CD4-positive, alpha-beta T cell treated with Interleukin-4 for 1 hour (primary cell): ENCODE results near the gene SERPINB13.
"Not testable (repeated sequence)": the region's sequence is repeated elsewhere in the genome, so short reads cannot be mapped to it uniquely, and the experiment has no call there.

Experiments
- DNase-seq, 2 donors: peaks; one replicate each; pipeline ENCODE4 v3.0.0-alpha.2; 2020 to 2022

The SERPINB13 gene

DNA sequence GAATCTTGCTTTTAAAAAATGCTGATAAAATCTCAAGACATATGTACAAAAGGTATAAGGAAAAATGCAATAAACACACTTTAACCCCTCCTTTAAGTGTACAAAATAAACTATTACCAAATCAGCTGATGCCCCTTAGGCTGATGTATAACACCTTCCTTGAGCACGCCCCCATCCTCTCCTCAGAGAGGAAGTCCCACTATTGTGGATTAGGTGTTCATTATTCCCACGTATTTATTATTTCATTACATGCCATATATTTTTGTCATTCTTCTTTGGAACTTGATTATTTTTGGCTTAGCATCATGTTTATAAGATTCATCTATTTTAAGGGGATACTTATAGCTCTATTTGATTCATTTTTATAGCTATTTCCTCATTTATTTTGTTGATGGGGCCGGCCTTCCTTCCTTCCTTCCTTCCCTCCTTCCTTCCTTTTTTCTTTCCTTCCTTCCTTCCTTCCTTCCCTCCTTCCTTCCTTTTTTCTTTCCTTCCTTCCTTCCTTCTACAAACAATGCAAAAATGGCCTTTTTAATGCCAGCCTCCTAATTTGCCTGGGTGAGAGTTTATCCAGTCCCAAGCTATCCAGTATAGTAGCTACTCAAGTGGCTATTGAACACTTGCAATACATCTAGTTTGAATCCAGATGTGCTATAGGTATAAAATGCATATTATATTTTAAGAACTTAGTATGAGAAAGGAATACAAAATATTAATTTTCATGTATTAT, 4.0 kb downstream of the SERPINB13 start:
- no peak for DNase-seq

DNA sequence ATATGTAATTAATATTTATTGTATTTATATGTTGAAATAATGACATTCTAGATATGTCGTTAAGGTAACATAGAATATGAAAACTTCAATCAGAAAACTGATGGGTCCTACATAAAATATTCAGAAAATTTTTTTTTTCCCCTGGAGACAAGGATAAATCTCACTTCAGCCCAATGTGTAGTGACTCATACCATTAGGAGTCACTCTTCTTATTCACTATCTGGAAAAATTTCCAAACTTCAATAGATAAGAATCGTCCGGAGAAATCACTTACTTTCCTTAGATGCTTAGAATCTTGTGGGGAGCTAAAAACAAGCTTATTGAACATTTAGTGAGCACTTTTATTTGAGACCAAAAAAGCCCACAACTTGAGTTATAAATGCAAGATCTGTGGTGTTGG, 4.6 kb downstream of the SERPINB13 start:
- no peak for DNase-seq

DNA sequence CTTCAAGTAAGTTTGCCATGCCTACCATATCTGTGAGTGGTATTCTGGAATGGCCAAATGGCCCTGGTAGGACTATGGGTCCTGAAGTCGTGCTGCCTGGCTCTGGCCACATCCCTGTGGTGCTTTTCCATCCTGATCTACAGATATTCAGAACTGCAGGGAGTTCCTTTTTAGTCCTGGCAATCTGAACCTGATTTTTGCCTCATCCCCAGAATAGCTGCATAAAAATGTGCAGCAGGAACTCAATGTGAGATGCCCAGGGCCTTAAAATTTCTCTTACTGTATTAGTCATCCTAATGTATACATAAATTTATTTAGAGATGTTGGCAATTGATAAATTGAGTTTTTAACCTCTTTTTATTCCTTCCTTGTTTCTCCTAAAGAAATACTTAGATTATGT, 5.3 kb downstream of the SERPINB13 start:
- DNase-seq: no peak

DNA sequence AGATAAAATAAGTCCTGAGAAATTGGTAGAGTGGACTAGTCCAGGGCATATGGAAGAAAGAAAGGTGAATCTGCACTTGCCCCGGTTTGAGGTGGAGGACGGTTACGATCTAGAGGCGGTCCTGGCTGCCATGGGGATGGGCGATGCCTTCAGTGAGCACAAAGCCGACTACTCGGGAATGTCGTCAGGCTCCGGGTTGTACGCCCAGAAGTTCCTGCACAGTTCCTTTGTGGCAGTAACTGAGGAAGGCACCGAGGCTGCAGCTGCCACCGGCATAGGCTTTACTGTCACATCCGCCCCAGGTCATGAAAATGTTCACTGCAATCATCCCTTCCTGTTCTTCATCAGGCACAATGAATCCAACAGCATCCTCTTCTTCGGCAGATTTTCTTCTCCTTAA, 9.8 kb downstream of the SERPINB13 start:
- DNase-seq: no peak

DNA sequence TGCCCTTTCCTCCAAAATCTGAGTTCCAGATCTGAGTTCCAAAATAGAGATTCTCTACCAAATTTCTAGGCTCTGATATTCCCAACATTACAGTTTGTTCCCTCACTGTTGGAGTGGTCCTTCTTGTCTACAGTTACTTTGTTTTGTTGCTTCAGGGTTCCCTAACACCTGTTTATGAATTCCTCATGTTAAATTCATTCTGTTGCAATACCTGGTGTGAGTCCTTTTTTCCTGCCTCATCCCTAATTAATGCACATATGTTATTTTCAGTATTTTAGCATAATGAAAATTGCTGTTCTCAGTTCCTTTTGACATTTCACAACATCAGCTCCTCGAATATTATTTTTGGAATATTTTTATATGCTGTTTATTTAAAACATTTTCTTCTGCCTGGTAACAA, 16.2 kb downstream of the SERPINB13 start:
- no peak for DNase-seq

DNA sequence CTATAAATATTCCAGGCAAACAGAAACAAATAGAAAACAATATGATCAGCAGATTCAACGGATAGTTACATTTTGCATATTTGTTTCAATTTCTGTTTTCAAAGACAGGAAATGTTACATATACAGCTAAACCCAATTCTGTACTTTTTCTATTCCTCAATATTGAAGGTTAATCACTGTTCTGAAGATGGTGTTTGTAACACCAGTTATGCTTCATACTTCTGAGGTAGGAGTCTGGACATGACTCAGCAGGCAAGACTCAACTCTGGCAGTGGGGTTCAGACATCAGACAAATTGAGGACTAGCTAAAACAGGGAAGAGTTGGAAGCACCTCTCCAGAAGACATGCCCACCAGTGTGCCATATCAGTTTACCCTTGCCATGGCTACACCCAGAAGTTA, 16.6 kb downstream of the SERPINB13 start:
- no peak for DNase-seq

DNA sequence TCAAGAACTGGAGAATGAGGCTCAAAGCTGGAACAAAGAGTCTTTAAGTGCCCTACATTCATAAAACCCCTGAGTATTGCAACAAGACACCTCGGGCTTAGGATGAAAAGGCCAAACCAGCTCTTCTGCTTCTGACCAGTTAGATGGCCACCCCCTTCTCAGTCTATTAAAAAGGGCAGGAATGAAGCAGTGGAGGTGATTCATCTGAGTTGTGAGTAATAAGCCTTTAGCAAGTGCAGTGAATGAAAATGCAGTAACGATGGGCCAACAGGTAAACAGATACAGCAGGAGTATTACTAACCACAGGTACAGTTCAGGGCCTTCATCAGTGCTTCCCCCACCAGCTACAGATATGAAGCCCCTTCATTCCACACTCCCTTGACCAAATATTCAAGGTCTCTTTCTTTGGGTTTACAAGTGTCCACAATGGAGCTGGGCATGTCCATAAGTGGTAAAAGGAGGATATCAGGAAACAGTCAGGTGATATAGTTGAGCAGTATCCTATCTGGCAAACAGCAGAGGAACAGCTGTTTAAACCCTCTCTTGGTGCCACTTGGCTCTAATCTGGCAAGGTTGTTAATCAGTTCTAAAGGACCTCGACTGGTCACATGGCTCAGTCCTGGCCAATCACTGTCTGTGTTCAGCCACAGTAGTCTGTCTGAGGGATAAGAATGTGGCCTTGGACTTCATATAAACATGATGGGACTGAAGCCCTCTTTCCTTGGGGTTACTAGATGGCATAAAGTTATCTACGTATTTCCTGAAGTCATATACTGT, 17.8 kb downstream of the SERPINB13 start:
- DNase-seq: no peak

DNA sequence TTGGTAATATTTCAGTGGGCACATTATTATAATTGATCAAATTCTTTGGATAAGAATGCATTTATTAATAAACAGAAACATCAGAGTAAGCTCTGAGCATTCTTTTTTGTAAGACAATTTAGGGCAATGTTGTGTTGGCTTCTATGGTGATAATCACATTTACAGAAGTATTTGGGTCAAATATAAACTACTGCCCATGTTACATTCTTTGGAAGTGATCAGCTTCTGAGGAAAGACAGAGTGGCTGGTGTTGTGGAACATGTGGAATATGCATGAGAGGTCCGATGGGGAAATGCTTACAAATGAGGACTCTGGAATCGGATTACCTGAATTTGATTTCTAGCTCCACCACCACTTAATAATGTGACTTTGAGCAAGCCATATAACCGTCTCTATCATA, 19.4 kb downstream of the SERPINB13 start:
- DNase-seq: no peak

DNA sequence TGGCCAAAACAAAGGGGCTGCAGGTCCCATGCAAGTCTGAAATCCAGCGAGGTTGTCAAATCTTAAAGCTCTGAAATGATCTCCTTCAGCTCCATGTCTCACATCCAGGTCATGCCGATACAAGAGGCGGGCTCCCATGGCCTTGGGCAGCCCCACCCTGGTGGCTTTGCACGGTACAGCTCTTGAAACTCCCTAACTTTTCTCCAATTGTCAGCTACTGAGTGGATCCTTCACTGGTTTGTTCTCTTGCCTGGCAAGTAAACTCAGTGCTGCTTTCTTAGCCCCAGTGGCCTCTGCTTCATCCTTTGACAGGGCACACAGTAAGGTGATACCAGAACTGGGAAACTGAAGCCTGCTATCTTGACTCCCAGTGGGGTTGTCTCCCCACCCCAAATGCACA, 26.3 kb downstream of the SERPINB13 start:
- DNase-seq: no peak

DNA sequence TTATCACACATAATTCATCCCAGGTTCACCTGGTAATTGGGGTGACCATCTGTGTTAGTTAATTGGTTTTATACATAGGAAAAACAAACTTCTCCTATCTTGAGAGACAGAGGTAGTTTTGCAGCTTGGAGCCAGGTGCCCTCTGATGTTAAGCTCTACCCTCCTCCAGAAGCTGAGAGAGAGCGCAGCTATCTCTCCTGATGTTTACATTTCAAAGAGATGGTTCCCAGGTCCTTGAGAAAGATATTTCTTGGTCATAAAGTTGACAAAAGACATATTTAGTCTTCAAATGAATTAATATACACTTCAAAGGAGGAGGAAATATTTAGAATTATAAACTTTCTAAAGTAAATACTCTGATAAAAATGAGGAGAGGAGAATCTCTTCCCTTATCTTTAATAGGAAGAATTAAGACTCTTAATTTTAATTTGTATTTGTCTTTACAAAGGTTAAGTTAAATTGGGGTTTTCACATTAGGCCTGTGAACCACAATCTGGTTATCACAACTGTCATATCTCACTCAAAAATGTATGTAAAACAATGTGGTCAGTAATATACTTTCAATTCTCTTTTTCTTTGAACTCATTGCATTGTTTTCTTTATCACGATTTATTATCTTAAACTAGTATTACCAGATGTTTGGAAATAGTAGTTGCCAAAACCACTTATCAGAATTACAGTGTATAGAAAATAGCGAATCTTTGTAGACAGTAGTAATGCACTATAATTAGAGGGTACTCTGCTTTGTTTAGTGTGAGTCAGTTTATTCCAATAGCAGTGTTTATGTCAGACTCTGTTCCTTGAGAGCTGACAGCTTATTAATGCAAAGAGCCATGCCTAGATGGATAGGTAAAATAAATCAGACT, 30.1 kb downstream of the SERPINB13 start:
- no peak for DNase-seq

DNA sequence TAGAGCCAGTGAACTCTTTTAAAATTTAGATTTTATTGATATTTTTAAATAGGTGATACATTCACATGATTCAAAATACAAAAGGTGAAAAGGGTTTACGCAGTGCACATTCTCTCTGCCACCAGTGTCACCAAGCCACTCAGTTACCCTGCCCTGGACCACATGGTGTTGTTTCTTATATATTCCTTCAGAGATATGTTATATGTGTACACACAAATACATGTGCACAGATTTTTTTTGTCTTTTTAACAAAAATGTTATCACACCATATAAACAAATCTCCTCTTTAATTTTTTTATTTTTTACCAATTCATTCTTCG, 30.7 kb downstream of the SERPINB13 start:
- DNase-seq: no peak

DNA sequence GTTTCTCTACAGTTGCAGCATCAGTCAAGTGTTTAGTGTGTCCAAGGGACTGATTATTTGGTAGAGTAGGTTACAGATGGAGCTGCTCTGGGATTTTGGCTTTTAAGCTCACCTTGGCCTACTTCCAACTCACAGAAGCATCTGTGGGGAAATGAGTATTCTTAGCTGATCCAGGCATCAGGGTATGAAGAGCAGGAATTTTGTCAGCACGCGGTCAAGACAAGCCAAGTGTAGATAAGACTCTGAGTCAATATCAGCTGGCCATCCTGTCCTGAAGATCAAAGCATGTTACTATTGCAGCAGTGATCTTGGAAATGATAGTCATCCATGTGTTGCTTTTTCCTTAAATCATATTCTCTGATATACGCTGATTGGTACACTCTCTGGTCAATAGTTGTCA, 32.5 kb downstream of the SERPINB13 start:
- DNase-seq: no peak

DNA sequence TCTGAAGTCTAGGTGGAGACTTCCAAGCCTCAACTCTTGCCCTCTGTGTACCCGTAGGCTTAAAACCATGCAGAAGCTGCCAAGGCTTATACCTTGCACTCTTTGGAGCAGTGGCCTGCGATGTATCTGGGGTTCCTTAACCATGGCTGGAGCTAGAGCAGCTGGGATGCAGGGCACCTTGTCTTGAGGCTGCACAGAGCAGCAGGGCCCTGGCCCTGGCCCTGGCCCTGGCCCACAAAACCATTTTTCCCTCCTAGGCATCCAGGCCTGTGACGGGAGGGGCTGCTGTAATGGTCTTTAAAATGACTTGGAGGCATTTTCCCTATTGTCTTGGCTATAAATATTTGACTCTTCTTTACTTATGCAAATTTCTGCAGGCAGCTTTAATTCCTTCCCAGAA, 37.7 kb downstream of the SERPINB13 start:
- no peak for DNase-seq

DNA sequence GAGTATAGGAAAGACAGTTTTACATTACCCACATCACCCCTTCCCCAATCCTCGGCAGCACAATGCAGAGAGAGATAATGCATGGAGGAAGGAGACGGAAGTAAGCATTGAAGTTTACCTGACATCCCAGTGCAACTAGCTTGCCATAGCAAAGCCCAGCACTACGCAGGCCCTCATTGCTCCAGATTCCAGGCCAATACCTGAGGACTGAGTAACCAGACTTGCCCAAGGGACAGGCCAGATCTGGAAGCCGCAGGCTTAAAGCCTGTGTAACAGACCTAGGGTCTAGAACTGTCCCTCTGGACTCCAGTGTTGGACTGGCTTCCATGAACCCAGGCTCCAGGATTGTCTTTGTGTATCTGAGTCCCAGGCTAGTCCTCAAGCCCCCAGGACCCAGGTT, 39.3 kb downstream of the SERPINB13 start:
- DNase-seq: no peak

DNA sequence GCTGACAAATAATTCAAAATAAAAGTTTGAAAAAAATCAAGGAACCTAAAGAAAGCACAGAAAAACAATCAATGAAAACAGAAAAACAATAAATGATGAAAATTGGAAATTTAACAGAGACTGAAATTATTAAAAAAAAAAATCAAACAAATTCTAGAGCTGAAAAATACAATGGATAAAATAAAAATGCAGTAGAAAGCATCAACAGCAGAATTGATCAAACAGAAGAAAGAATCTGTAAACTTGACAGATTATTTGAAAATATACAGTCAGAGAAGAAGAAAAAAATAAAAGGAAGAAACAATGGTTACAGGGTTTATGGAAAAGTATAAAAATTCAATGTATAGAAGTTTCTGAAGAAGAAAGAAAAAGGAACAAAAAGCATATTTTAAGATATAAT, 40.7 kb downstream of the SERPINB13 start:
- DNase-seq: no peak

DNA sequence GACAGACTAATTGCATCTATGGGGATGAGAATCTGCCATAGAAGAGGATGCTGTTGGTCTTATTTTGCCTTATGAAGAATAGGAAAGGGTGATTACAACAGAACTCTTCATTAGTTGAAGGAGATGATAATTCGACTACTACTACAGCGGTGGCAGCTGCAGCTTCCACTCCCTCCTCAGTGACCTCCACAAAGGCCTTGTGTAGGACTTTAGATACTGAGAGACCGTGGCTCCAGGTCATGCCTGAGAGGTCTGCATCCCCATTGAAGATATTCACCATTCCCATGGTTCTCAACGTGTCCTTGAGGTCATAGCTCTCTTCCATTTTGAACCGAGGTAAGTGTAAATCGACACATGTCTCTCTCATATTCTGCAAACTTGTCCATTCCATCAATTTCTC, 50.6 kb downstream of the SERPINB13 start:
- DNase-seq: no peak

DNA sequence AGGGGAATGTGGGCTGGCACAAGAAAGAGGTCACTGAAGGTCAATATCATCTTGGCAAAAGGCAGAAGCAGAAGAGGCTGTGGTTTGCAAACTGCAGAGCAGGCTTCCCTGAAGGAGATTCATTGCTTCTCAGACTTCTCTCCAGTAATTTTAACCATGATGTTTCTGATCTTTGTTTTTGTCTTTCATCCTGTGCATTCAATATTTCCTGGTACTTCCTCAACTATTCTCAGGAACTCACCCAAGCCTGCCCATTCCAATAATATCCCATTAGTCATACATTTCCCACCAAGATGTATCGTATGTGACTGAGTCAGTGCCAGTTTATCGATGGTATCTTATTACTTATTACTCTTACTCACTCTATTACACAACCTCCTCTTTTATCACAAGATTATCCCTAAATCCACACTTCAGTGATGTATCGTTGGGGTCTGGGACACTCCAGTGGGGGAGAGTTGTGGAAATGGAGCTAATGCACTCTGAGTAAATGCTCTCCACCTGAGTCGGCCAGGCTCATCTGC, 54.1 kb downstream of the SERPINB13 start:
- DNase-seq: not testable (repeated sequence)

DNA sequence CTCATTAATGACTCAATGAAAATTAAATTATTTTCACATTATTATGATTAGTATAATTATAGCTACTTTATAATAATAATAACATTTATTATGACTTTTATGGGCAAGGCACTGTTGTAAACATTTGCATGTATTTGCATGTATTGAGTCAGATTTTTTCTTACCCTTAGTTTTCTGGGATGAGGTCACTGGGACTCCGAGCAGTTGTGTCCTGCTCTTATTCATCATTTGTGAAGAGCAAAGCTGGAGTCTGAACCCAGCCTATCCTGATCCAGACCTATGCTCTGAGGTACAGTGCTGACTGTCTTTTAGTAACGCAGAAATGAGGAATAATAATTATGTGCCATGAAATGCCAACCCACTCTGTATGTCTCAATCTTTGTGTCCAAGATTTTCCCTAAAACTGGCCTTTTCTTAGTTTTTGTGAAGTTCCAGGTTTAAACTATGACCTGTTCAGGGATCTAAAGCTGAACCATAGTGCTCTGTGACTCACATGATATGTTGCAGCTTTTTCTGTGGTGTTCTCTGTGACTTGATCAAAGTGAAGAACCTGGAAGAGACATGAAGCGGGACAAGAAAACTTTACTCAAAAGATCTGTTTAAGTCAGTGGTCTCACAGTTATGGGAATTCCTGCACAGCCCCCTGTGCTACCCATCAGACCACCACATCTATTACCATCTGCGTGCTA, 55.7 kb downstream of the SERPINB13 start:
- not testable (repeated sequence) for DNase-seq

DNA sequence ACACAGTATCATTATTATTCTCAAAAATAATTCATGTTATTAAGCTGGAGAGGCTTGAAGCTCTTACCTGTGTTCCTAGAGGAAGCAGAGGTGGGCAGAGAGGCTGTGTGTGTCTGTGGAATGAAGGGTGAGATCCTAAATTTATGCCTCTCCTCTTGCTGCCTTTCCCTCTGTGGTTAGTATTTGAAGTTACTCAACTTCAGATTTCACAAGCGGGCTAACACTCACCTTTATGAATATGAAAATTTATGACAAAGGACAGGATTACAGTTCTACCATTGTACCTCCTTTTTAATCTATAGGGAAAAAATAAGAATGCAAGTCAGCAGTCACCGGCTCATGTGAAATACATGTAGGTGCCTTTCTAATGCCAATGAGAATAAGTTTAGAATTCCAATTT, 57.0 kb downstream of the SERPINB13 start, which contains the start of gene SERPINB4:
Gene SERPINB4 (minus strand): TSS at position 115 of the 400 bp plus-strand sequence. CDS start 679 bp downstream, outside the sequence.
- DNase-seq: not testable (repeated sequence)

DNA sequence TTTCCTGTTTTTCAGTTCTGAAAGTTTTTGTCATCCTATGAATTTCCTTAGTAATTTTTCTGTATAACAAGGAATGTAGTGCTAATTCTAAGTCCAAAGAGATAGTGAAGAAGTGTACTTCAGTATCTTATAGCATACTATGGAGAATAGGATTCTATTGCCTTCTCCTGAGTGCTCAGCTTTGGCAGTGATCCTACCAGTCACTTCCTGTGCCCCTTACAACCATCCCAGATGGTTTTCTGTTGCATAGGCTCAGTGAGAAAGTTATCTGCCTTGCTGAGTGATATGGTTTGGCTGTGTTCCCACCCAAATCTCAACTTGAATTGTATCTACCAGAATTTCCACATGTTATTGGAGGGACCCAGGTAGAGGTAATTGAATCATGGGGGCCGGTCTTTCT, 57.6 kb downstream of the SERPINB13 start:
- DNase-seq: not testable (repeated sequence)

DNA sequence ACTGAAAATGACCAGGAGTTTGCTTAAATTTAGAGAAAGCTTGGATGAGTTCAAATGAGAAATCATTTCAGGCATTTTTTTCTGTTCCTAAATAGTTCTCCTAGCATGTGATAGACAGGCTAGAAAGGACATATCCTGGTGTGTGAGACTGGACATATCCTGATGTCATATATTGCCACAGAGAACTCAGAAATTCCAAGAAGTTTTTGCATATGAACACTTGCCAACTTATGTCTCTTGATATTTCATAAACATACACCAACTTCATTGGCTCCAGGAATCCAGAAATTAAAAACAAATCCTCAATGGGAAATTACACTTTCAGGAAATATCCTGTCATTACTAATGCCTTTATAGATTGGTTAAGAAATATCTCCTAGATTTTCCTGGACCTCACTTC, 59.8 kb downstream of the SERPINB13 start:
- no peak for DNase-seq

DNA sequence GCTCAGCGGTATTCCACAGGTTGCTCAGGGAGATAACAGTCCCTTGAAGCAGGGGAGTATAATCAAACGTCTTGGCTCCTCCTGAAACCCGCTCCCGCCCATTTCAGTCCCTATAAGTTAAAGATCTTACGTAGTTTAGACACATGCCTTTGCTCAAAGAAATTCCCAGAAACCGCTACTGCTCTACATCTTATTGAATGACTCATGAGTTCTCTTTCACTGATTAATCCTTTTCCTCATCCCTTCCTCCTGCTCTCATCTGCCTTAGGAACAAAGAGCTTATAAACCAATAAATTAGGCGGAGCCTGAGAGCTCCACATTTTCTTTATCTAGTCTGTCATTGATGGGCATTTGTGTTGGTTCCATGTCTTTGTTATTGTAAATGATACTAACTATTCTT, 61.1 kb downstream of the SERPINB13 start:
- DNase-seq: no peak
